ENCODE measurements around the gene SEC22A.

- TF ChIP-seq TEAD4 (IDR thresholded peaks at IDR 0.05) (no peak), NFIC (IDR thresholded peaks at IDR 0.05) (no peak)
These were observed 60.5 kb downstream of the SEC22A start for GRCh38 chr3:123262226-123262625.
